Small intestine (tissue), 16 donors: ENCODE results near the gene TAF11L9. TPM values are rescaled to one million over a fixed set of nuclear protein-coding genes. Genes with fewer than 3 reads are reported as not detected.
"Not testable (repeated sequence)": the region's sequence is repeated elsewhere in the genome, so short reads cannot be mapped to it uniquely, and the experiment has no call there.

Experiments used
- DNase-seq, 2 donors: peaks; one replicate each; pipeline versions ENCODE4 v3.0.0 to v3.0.0-alpha.2; 2013
- FAIRE-seq: peaks from 2 replicates; lab custom pipeline; 2012; peaks lifted over from hg19 to GRCh38; lab: Jason Lieb, UNC
- H3K27ac ChIP-seq, 3 donors: one replicate each; pipeline ENCODE4 v1.5.1; 2013; ENCODE audit warnings: low read length in 2 of 3, mild to moderate bottlenecking in 2 of 3, control low read depth in 1 of 3, inconsistent platforms in 1 of 3, low read depth in 1 of 3, moderate library complexity in 1 of 3
- H3K27me3 ChIP-seq, 3 donors: one replicate each; pipeline ENCODE4 v1.6.1; 2013; ENCODE audit warnings: low read length in 3 of 3, inconsistent platforms in 1 of 3; ENCODE audit not compliant: control insufficient read depth in 3 of 3, insufficient read depth in 3 of 3
- H3K36me3 ChIP-seq, 3 donors: one replicate each; pipeline ENCODE4 v1.6.1; 2013; ENCODE audit warnings: low read length in 3 of 3, inconsistent platforms in 1 of 3, low read depth in 1 of 3, mild to moderate bottlenecking in 1 of 3, moderate library complexity in 1 of 3; ENCODE audit not compliant: control insufficient read depth in 3 of 3, insufficient read depth in 2 of 3
- H3K4me1 ChIP-seq, 3 donors: one replicate each; pipeline ENCODE4 v1.6.1; 2013; ENCODE audit warnings: low read length in 2 of 3, inconsistent platforms in 1 of 3, low read depth in 1 of 3, mild to moderate bottlenecking in 1 of 3, moderate library complexity in 1 of 3; ENCODE audit not compliant: control insufficient read depth in 3 of 3, insufficient read depth in 2 of 3
- H3K4me3 ChIP-seq, 3 donors: one replicate each; pipeline ENCODE4 v1.5.1; 2013; ENCODE audit warnings: low read length in 3 of 3, control low read depth in 1 of 3, inconsistent platforms in 1 of 3, low read depth in 1 of 3, mild to moderate bottlenecking in 1 of 3, moderate library complexity in 1 of 3
- H3K9me3 ChIP-seq, 2 donors: one replicate each; pipeline ENCODE4 v1.6.1; 2013; ENCODE audit warnings: low read depth in 1 of 2, low read length in 1 of 2; ENCODE audit not compliant: control insufficient read depth in 2 of 2, insufficient read depth in 1 of 2
- WGBS, 3 donors: extraction: QIAGEN DNeasy Blood & Tissue Kit; methylation state at CpG; one replicate each; pipeline ENCODE4 v1.1.7; 2013; 5-methylcytosine and 5-hydroxymethylcytosine counted together
- long read RNA-seq, 10 donors: transcript quantifications; one replicate each; lab custom pipeline, GENCODE V29; 2026
- polyA plus RNA-seq, 4 donors: library from polyadenylated mRNA; stranded (reverse) in 3 of 4; unstranded in 1 of 4; fragments of 200-250 nt in 3 of 4; fragments of 120-200 nt in 1 of 4; gene quantifications; one replicate each; pipeline versions ENCODE4 v1.2.1 to v1.2.3, GENCODE V29; 2013
- donor health status: healthy with polysubstance abuse.
- donor health status: control.
- donor health status: control.
- donor health status: Bipolar disorder and iron deficiency.
- donor health status: healthy.

The TAF11L9 gene
- polyA plus RNA-seq = not detected
- long read RNA-seq, donor 1 = 0 reads
- long read RNA-seq, donor 2 = 0 reads
- long read RNA-seq, donor 3 = 0 reads
- long read RNA-seq, donor 4 = 0 reads
- long read RNA-seq, donor 5 = 0 reads
- long read RNA-seq, donor 6 = 0 reads
- long read RNA-seq, donor 7 = 0 reads
- long read RNA-seq, donor 8 = 0 reads
- long read RNA-seq, donor 9 = 0 reads
- long read RNA-seq, donor 10 = 0 reads

DNA sequence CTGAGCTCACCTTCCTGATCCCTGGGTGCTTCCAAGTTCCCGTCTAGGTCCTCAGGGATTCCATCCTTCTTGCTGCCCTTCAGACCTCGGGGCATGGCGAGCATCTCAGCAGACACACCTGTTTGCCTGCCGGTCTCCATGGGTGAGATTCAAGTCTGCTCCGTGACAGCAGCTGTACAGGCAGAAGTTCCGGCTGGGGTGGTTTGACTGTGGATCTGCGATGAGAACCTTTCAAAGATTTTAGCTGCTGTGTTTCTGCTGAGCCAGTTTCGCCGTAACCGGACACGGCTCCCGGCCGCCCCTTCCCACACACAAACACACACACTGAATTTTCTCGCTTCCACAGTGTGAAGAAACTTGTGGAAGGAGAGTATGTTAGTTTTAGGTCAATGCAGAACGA, at the start of gene TAF11L9:
Gene TAF11L9 (minus strand): TSS at position 140 of the 400 bp plus-strand sequence.
- DNase-seq, H3K36me3 ChIP-seq, H3K27ac ChIP-seq, H3K4me3 ChIP-seq, H3K9me3 ChIP-seq, H3K27me3 ChIP-seq, H3K4me1 ChIP-seq, FAIRE-seq: not testable (repeated sequence)
- 94 to 97% (median 96%) methylated on average over 7 to 9 of the region's 15 CpGs for WGBS, 3 donors

DNA sequence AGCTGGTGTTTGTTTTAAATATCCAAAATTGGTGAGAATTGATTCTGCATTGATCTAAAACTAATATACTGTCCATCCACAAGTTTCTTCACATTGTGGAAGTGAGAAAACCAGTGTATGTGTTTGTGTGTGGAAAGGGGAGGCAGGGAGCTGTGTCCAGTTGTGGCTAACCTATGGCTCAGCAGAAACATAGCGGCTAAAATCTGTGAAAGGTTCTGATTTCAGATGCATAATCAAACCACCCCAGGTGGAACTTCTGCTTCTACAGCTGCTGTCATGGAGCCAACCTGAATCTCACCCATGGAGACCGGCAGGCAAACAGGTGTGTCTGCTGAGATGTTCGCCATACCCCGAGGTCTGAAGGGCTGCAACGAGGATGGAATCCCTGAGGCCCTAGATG, 40.0 kb upstream of the TAF11L9 start, which contains the start of gene TAF11L14:
Gene TAF11L14 (plus strand): TSS at position 301 of the 400 bp plus-strand sequence.
- Histone ChIP-seq H3K27me3 (no peaks in the 10 kb centered on the region), H3K4me3 (no peak within 1 kb of the TSS), H3K36me3 (no peaks in the 10 kb centered on the region), H3K9me3 (peaks cover 0 to 8% of the 10 kb centered on the region in 2 donors), H3K4me1 (no peaks in the 10 kb centered on the region), H3K27ac (no peak within 1 kb of the TSS)
- FAIRE-seq (no peak), DNase-seq (no peak)
- 77 to 86% (median 85%) methylated on average over 5 of the region's 5 CpGs for WGBS, 3 donors

DNA sequence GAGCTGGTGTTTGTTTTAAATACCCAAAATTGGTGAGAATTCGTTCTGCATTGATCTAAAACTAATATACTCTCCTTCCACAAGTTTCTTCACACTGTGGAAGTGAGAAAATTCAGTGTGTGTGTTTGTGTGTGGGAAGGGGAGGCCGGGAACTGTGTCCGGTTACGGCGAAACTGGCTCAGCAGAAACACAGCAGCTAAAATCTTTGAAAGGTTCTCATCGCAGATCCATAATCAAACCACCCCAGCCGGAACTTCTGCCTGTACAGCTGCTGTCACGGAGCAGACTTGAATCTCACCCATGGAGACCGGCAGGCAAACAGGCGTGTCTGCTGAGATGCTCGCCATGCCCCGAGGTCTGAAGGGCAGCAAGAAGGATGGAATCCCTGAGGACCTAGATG, 37.6 kb upstream of the TAF11L9 start, which contains the start of gene TAF11L13:
Gene TAF11L13 (plus strand): TSS at position 301 of the 400 bp plus-strand sequence.
- not testable (repeated sequence) for H3K4me3 ChIP-seq, H3K9me3 ChIP-seq, H3K27ac ChIP-seq, H3K4me1 ChIP-seq, H3K36me3 ChIP-seq, DNase-seq, FAIRE-seq, H3K27me3 ChIP-seq
- 65 to 83% (median 77%) methylated on average over 4 to 9 of the region's 12 CpGs for WGBS, 3 donors

- FAIRE-seq (no peak), DNase-seq (no peak)
- WGBS, 3 donors = 82 to 92% (median 90%) methylated on average over 11 of the region's 11 CpGs
- Histone ChIP-seq H3K9me3 (peaks cover 0 to 3% of the 10 kb centered on the region in 2 donors), H3K27ac (no peak overlapping the region), H3K4me1 (no peaks in the 10 kb centered on the region), H3K4me3 (no peak overlapping the region), H3K27me3 (no peaks in the 10 kb centered on the region), H3K36me3 (no peaks in the 10 kb centered on the region)
Observed at GRCh38 chr5:17625686-17626085, 31.5 kb upstream of the TAF11L9 start.

- no peaks in the 10 kb centered on the region for H3K27me3 ChIP-seq
- H3K36me3 ChIP-seq = no peaks in the 10 kb centered on the region
- H3K4me3 ChIP-seq = no peak overlapping the region
- no peak overlapping the region for H3K27ac ChIP-seq
- FAIRE-seq (no peak), DNase-seq (no peak)
- 81 to 86% (median 86%) methylated on average over 15 to 17 of the region's 17 CpGs for WGBS, 3 donors
- no peaks in the 10 kb centered on the region for H3K4me1 ChIP-seq
- H3K9me3 ChIP-seq = peaks cover 0 to 10% of the 10 kb centered on the region in 2 donors
Observed at GRCh38 chr5:17620627-17621026, 26.4 kb upstream of the TAF11L9 start.

DNA sequence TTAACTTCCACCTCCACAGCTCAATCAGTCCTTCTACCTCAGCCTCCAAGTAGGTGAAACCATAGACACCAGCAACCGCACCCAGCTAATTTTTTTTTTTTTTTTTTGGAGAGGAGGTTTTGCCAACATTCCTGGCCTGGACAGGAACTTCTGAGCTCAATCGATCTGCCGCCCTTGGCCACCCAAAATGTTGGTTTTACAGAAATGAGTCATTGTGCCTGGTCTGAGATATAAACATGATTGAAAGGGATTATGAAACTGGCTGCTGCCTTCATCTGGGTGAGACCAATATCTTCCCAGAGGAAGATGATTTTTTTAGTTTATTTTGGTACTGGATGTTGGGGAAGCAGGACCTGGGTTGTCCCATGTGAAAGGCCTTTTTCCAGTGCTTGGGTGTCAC, 25.2 kb upstream of the TAF11L9 start:
- Histone ChIP-seq H3K9me3 (peaks cover 0 to 14% of the 10 kb centered on the region in 2 donors), H3K27ac (no peak overlapping the region), H3K4me3 (no peak overlapping the region), H3K27me3 (no peaks in the 10 kb centered on the region), H3K36me3 (no peaks in the 10 kb centered on the region), H3K4me1 (no peaks in the 10 kb centered on the region)
- no peak for FAIRE-seq
- no peak for DNase-seq
- 83 to 100% (median 89%) methylated on average over 1 to 3 of the region's 3 CpGs for WGBS, 3 donors

DNA sequence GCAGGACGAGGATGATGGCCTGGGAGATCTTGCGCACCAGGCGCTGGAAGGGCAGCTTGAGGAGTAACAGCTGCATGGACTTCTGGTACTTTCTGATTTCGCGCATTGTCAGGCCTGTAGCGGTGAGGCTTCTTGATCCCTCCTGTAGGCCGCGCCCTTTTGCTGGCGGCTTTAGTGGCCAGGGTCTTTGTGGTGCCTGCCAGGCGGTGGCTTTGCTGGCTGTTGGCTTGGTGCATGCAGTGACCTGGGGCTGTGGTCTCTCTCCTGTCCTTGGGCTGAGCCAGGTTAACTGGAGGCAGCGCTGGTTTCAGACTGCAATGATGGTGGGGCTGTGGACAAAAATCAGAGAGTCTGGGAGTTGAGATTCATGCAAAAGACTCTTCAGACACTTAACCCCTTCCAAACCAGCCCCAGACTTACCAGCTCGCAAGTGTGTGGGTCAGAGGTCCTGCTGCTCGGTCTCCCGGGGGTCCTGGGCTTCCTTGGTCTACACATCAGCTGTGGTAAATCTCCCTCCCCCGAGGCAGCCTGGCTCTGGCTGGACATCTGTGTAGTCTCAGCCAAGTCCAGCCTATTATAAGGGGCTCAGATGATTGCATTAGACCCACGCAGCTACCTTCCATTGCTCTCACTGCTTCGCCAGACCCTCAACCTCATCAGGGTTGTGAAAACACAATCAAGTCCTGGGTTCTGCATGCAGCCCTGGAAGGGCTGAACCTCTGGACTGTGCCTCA, 20.8 kb upstream of the TAF11L9 start:
- DNase-seq (no peak), FAIRE-seq (no peak)
- WGBS, 3 donors = 86 to 87% (median 87%) methylated on average over 17 of the region's 17 CpGs

GRCh38 chr5:17610092-17610491, 15.9 kb upstream of the TAF11L9 start, which contains the start of gene TAF11L12:
TSS of gene TAF11L12 (plus strand) at chr5:17610392.
- not testable (repeated sequence) for H3K27me3 ChIP-seq, H3K36me3 ChIP-seq, H3K4me3 ChIP-seq, H3K4me1 ChIP-seq, DNase-seq, H3K9me3 ChIP-seq, H3K27ac ChIP-seq, FAIRE-seq
- WGBS, 3 donors = 46 to 68% (median 63%) methylated on average over 2 of the region's 2 CpGs

More for the DNA sequence above, 20.8 kb upstream of the TAF11L9 start:
- Histone ChIP-seq H3K27ac (no peak overlapping the region), H3K4me3 (no peak overlapping the region), H3K27me3 (no peaks in the 10 kb centered on the region), H3K36me3 (no peaks in the 10 kb centered on the region), H3K9me3 (peaks cover 0 to 10% of the 10 kb centered on the region in 2 donors), H3K4me1 (no peaks in the 10 kb centered on the region)
